MG63 (cell line): ENCODE data around the gene EXOC7. TPM values are rescaled to one million over a fixed set of nuclear protein-coding genes. Genes with fewer than 3 reads are reported as not detected.

ENCODE experiments used
- DNase-seq: peaks from one replicate; pipeline ENCODE4 v3.0.0-alpha.2; 2020
- H3K27me3 ChIP-seq: fragments of 250-450 bp; sonication (Bioruptor Pico); 2 replicates; pipeline ENCODE4 v1.5.1; 2020; ENCODE audit warnings: mild to moderate bottlenecking, moderate library complexity
- H3K36me3 ChIP-seq: fragments of 250-450 bp; sonication (Bioruptor Pico); 2 replicates; pipeline ENCODE4 v1.5.1; 2020; ENCODE audit warnings: mild to moderate bottlenecking, moderate library complexity
- H3K4me3 ChIP-seq: fragments of 250-450 bp; sonication (Bioruptor Pico); 2 replicates; pipeline ENCODE4 v1.5.1; 2020; ENCODE audit warnings: mild to moderate bottlenecking, moderate library complexity
- H3K9me3 ChIP-seq: fragments of 250-450 bp; sonication (Bioruptor Pico); 2 replicates; pipeline ENCODE4 v1.5.1; 2020; ENCODE audit warnings: mild to moderate bottlenecking, moderate library complexity
- total RNA-seq: library from RNA; depleted of rRNA; stranded (reverse); fragments of >200 nt; shearing (Covaris generic); gene quantifications from 2 replicates; pipeline ENCODE4 v1.2.3, GENCODE V29; 2014; ENCODE audit warnings: low replicate concordance

Gene EXOC7
- total RNA-seq, 1 experiment from 2014 or later: 81.8 TPM

GRCh38 chr17:76131051-76131691 lies 27.6 kb upstream of the EXOC7 start:
- no peaks in the 10 kb centered on the region for H3K9me3 ChIP-seq
- no peaks in the 10 kb centered on the region for H3K27me3 ChIP-seq
- no peak overlapping the region for H3K4me3 ChIP-seq
- H3K36me3 ChIP-seq: no peaks in the 10 kb centered on the region
- DNase-seq: no peak

- Histone ChIP-seq H3K27me3 (no peaks in the 10 kb centered on the region; the same call in 1 of the 2 replicates), H3K9me3 (no peaks in the 10 kb centered on the region), H3K36me3 (no peaks in the 10 kb centered on the region), H3K4me3 (no peak overlapping the region)
- DNase-seq: no peak
Observed at GRCh38 chr17:76130473-76130872, 26.9 kb upstream of the EXOC7 start.

- H3K4me3 ChIP-seq: no peak overlapping the region
- H3K27me3 ChIP-seq: no peaks in the 10 kb centered on the region; the same call in 1 of the 2 replicates
- H3K36me3 ChIP-seq: no peaks in the 10 kb centered on the region
- no peak for DNase-seq
- H3K9me3 ChIP-seq: no peaks in the 10 kb centered on the region
Observed at GRCh38 chr17:76125922-76126321, 22.3 kb upstream of the EXOC7 start.

GRCh38 chr17:76125391-76125675 lies 21.7 kb upstream of the EXOC7 start:
- Histone ChIP-seq H3K9me3 (no peaks in the 10 kb centered on the region), H3K27me3 (no peaks in the 10 kb centered on the region; the same call in 1 of the 2 replicates), H3K4me3 (no peak overlapping the region), H3K36me3 (no peaks in the 10 kb centered on the region)
- no peak for DNase-seq

- Histone ChIP-seq H3K36me3 (no peaks in the 10 kb centered on the region), H3K27me3 (no peaks in the 10 kb centered on the region; the same call in 1 of the 2 replicates), H3K4me3 (no peak overlapping the region), H3K9me3 (no peaks in the 10 kb centered on the region)
- no peak for DNase-seq
Observed at GRCh38 chr17:76124582-76125390, 21.2 kb upstream of the EXOC7 start.

- no peaks in the 10 kb centered on the region for H3K36me3 ChIP-seq
- no peak for DNase-seq
- no peak overlapping the region for H3K4me3 ChIP-seq
- H3K27me3 ChIP-seq: no peaks in the 10 kb centered on the region; the same call in 1 of the 2 replicates
- H3K9me3 ChIP-seq: no peaks in the 10 kb centered on the region
Observed at GRCh38 chr17:76123749-76124581, 20.4 kb upstream of the EXOC7 start.

GRCh38 chr17:76123191-76123499 lies 19.6 kb upstream of the EXOC7 start:
- H3K36me3 ChIP-seq: no peaks in the 10 kb centered on the region
- no peak overlapping the region for H3K4me3 ChIP-seq
- H3K9me3 ChIP-seq: no peaks in the 10 kb centered on the region
- no peaks in the 10 kb centered on the region; the same call in 1 of the 2 replicates for H3K27me3 ChIP-seq
- DNase-seq: no peak

GRCh38 chr17:76122431-76123190 lies 19.0 kb upstream of the EXOC7 start:
- H3K36me3 ChIP-seq: no peaks in the 10 kb centered on the region
- no peaks in the 10 kb centered on the region; the same call in 1 of the 2 replicates for H3K27me3 ChIP-seq
- H3K9me3 ChIP-seq: no peaks in the 10 kb centered on the region
- no peak overlapping the region for H3K4me3 ChIP-seq
- no peak for DNase-seq

- Histone ChIP-seq H3K36me3 (no peaks in the 10 kb centered on the region), H3K27me3 (no peaks in the 10 kb centered on the region; the same call in 1 of the 2 replicates), H3K9me3 (no peaks in the 10 kb centered on the region), H3K4me3 (no peak overlapping the region)
- no peak for DNase-seq
Observed at GRCh38 chr17:76121932-76122430, 18.4 kb upstream of the EXOC7 start.

GRCh38 chr17:76120658-76121008 lies 17.0 kb upstream of the EXOC7 start:
- no peak for DNase-seq

GRCh38 chr17:76119409-76120371 lies 16.1 kb upstream of the EXOC7 start:
- no peak for DNase-seq
- Histone ChIP-seq H3K4me3 (no peak overlapping the region), H3K9me3 (no peaks in the 10 kb centered on the region), H3K27me3 (no peaks in the 10 kb centered on the region), H3K36me3 (no peaks in the 10 kb centered on the region)

More at GRCh38 chr17:76120658-76121008, 17.0 kb upstream of the EXOC7 start:
- Histone ChIP-seq H3K4me3 (no peak overlapping the region), H3K36me3 (no peaks in the 10 kb centered on the region), H3K9me3 (no peaks in the 10 kb centered on the region), H3K27me3 (no peaks in the 10 kb centered on the region; the same call in 1 of the 2 replicates)

GRCh38 chr17:76115138-76115754 lies 11.7 kb upstream of the EXOC7 start:
- H3K9me3 ChIP-seq: no peaks in the 10 kb centered on the region
- DNase-seq: no peak
- no peak overlapping the region for H3K4me3 ChIP-seq
- no peaks in the 10 kb centered on the region for H3K36me3 ChIP-seq
- H3K27me3 ChIP-seq: no peaks in the 10 kb centered on the region; the same call in 1 of the 2 replicates

- H3K36me3 ChIP-seq: no peaks in the 10 kb centered on the region
- H3K4me3 ChIP-seq: no peak overlapping the region
- no peak for DNase-seq
- H3K27me3 ChIP-seq: no peaks in the 10 kb centered on the region; the same call in 1 of the 2 replicates
- H3K9me3 ChIP-seq: no peaks in the 10 kb centered on the region
Observed at GRCh38 chr17:76111956-76112355, 8.4 kb upstream of the EXOC7 start.

- DNase-seq: no peak
Observed at GRCh38 chr17:76107509-76107908, 3.9 kb upstream of the EXOC7 start.

GRCh38 chr17:76106703-76107102 lies 3.1 kb upstream of the EXOC7 start:
- Histone ChIP-seq H3K27me3 (no peaks in the 10 kb centered on the region), H3K9me3 (no peaks in the 10 kb centered on the region), H3K4me3 (no peak overlapping the region), H3K36me3 (peaks cover 6% of the 10 kb centered on the region)
- DNase-seq: no peak

More at GRCh38 chr17:76107509-76107908, 3.9 kb upstream of the EXOC7 start:
- H3K9me3 ChIP-seq: no peaks in the 10 kb centered on the region
- H3K36me3 ChIP-seq: no peaks in the 10 kb centered on the region; the same call in 1 of the 2 replicates
- no peak overlapping the region for H3K4me3 ChIP-seq
- no peaks in the 10 kb centered on the region for H3K27me3 ChIP-seq
